Measurements from ENCODE around the gene DPF1. TPM values are rescaled to one million over a fixed set of nuclear protein-coding genes. Genes with fewer than 3 reads are reported as not detected.

Gene DPF1
- total RNA-seq, 1 donor from 2014 or later = 31.7 TPM

- Mint-ChIP-seq H3K4me1 (peaks cover 30% of the 10 kb centered on the region), H3K27me3 (ENCODE audit: low read depth) (peaks cover 2% of the 10 kb centered on the region), H3K36me3 (ENCODE audit: low read depth) (peaks cover 24% of the 10 kb centered on the region), H3K4me3 (no peak overlapping the region), H3K27ac (ENCODE audit: unreplicated experiment) (no peak overlapping the region), H3K9me3 (peaks cover 4% of the 10 kb centered on the region)
- DNase-seq (ENCODE audit: low read depth, low spot score) = no peak
- TF ChIP-seq CTCF (conservative IDR thresholded peaks at IDR 0.05) = no peak
These were observed 41.3 kb downstream of the DPF1 start for GRCh38 chr19:38182536-38183210.

- H3K36me3 Mint-ChIP-seq (ENCODE audit: low read depth) = peaks cover 19% of the 10 kb centered on the region
- TF ChIP-seq CTCF (conservative IDR thresholded peaks at IDR 0.05) = no peak
- no peak overlapping the region for H3K4me3 Mint-ChIP-seq
- H3K27me3 Mint-ChIP-seq (ENCODE audit: low read depth) = peaks cover 2% of the 10 kb centered on the region
- peaks cover 22% of the 10 kb centered on the region for H3K4me1 Mint-ChIP-seq
- no peak for DNase-seq (ENCODE audit: low read depth, low spot score)
- no peak overlapping the region for H3K27ac Mint-ChIP-seq (ENCODE audit: unreplicated experiment)
- H3K9me3 Mint-ChIP-seq = peaks cover 4% of the 10 kb centered on the region
These were observed 44.0 kb downstream of the DPF1 start for GRCh38 chr19:38180071-38180470.

GRCh38 chr19:38175422-38175821 is 48.6 kb downstream of the DPF1 start:
- no peak for TF ChIP-seq CTCF (conservative IDR thresholded peaks at IDR 0.05)
- Mint-ChIP-seq H3K9me3 (no peaks in the 10 kb centered on the region), H3K4me1 (no peaks in the 10 kb centered on the region), H3K36me3 (ENCODE audit: low read depth) (peaks cover 3% of the 10 kb centered on the region), H3K4me3 (no peak overlapping the region), H3K27ac (ENCODE audit: unreplicated experiment) (no peak overlapping the region), H3K27me3 (ENCODE audit: low read depth) (no peaks in the 10 kb centered on the region)
- DNase-seq (ENCODE audit: low read depth, low spot score) = no peak

- H3K27me3 Mint-ChIP-seq (ENCODE audit: low read depth) = no peaks in the 10 kb centered on the region
- no peaks in the 10 kb centered on the region for H3K9me3 Mint-ChIP-seq
- no peak for DNase-seq (ENCODE audit: low read depth, low spot score)
- no peaks in the 10 kb centered on the region for H3K4me1 Mint-ChIP-seq
- no peaks in the 10 kb centered on the region for H3K36me3 Mint-ChIP-seq (ENCODE audit: low read depth)
- H3K4me3 Mint-ChIP-seq = no peak overlapping the region
- no peak overlapping the region for H3K27ac Mint-ChIP-seq (ENCODE audit: unreplicated experiment)
- TF ChIP-seq CTCF (conservative IDR thresholded peaks at IDR 0.05) = no peak
These were observed 50.6 kb downstream of the DPF1 start for GRCh38 chr19:38173291-38174041.

- no peak for DNase-seq (ENCODE audit: low read depth, low spot score)
- Mint-ChIP-seq H3K4me3 (no peak overlapping the region), H3K9me3 (no peaks in the 10 kb centered on the region), H3K27ac (ENCODE audit: unreplicated experiment) (no peak overlapping the region), H3K36me3 (ENCODE audit: low read depth) (no peaks in the 10 kb centered on the region), H3K4me1 (no peaks in the 10 kb centered on the region), H3K27me3 (ENCODE audit: low read depth) (no peaks in the 10 kb centered on the region)
- no peak for TF ChIP-seq CTCF (conservative IDR thresholded peaks at IDR 0.05)
These were observed 52.0 kb downstream of the DPF1 start for GRCh38 chr19:38172001-38172400.
